Glutamatergic neuron (in vitro differentiated cells): ENCODE data around the gene HOXD12. TPM values are rescaled to one million over a fixed set of nuclear protein-coding genes. Genes with fewer than 3 reads are reported as not detected.

Experiments
- DNase-seq: peaks from one replicate; pipeline ENCODE4 v3.0.0; 2022
- H3K27ac Mint-ChIP-seq: one replicate; pipeline ENCODE4 v1.8.0; 2020; ENCODE audit warnings: mild to moderate bottlenecking, mixed read lengths, inconsistent platforms; ENCODE audit not compliant: unreplicated experiment
- H3K27me3 Mint-ChIP-seq: one replicate; pipeline ENCODE4 v1.8.0; 2020; ENCODE audit warnings: mild to moderate bottlenecking, moderate library complexity, mixed read lengths, inconsistent platforms; ENCODE audit not compliant: unreplicated experiment
- H3K36me3 Mint-ChIP-seq: one replicate; pipeline ENCODE4 v1.8.0; 2020; ENCODE audit warnings: mild to moderate bottlenecking, mixed read lengths, inconsistent platforms; ENCODE audit not compliant: unreplicated experiment
- H3K4me1 Mint-ChIP-seq: one replicate; pipeline ENCODE4 v1.8.0; 2020; ENCODE audit warnings: mild to moderate bottlenecking, low read depth, mixed read lengths, inconsistent platforms; ENCODE audit not compliant: unreplicated experiment
- H3K4me3 Mint-ChIP-seq: one replicate; pipeline ENCODE4 v1.8.0; 2020; ENCODE audit warnings: mild to moderate bottlenecking, mixed read lengths, inconsistent platforms; ENCODE audit not compliant: unreplicated experiment
- H3K9me3 Mint-ChIP-seq: one replicate; pipeline ENCODE4 v1.8.0; 2020; ENCODE audit warnings: mild to moderate bottlenecking, moderate library complexity, mixed read lengths, inconsistent platforms; ENCODE audit not compliant: unreplicated experiment
- total RNA-seq: library from RNA; stranded (reverse); fragmentation: NEBNext Ultra II Directional; extraction: Animal tissue kit (Norgen Biotek cat#: 25700); gene quantifications from one replicate; pipeline ENCODE4 v1.2.1, GENCODE V29; 2021; ENCODE audit not compliant: unreplicated experiment
- TF ChIP-seq, protein P1 (sequence below): fragments of 200-600 bp; sonication (generic); IDR thresholded peaks from one replicate; pipeline ENCODE4 v1.5.0; 2021; ENCODE audit not compliant: partially characterized antibody, unreplicated experiment

Gene HOXD12
- total RNA-seq, 1 donor from 2014 or later, result not detected

DNA sequence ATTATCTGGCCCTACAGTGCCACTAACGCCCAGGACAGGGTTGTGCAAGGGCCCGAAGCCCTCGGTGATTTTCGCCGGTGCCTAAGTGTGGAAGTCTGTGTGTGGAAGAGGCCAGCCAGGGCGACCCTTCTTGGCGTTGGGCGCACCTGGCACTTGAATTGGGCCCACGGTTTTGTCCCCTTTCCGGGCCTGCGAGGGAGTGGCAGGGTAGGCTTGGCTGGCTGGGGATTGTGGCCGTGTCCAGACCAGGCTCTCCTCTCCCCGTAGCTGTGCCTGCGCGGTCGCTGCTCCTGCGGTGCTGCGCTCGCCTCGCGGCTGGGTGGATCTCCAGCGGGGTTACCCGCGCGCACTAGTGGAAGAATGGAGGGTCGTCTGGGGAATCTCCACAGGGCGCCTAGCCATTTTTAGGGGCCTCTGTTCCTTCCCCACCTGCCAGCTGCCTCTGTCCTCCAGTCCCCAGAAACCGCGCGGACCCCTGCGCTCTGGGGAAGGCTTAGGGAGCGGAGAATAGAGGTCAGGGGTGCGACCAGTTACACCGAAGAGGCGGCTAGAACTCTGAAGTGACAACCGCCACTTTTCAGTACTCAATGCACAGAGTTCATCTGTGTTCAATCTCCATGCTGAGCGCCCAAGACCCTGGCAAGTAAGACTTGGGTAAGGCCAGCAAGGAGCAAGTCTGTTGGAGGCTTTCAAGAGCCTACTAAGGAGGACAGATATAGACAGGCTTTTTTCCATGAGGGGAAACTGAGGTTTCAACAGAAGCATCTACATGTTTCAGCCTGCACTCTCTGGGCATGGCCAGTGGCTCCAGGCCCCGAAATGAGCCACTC lies 31.8 kb upstream of the HOXD12 start:
- peaks cover 33% of the 10 kb centered on the region for H3K27me3 Mint-ChIP-seq
- H3K4me1 Mint-ChIP-seq, result peaks cover 2% of the 10 kb centered on the region
- peaks cover 7% of the 10 kb centered on the region for H3K9me3 Mint-ChIP-seq
- H3K27ac Mint-ChIP-seq, result no peak overlapping the region
- TF ChIP-seq, protein P1, sequence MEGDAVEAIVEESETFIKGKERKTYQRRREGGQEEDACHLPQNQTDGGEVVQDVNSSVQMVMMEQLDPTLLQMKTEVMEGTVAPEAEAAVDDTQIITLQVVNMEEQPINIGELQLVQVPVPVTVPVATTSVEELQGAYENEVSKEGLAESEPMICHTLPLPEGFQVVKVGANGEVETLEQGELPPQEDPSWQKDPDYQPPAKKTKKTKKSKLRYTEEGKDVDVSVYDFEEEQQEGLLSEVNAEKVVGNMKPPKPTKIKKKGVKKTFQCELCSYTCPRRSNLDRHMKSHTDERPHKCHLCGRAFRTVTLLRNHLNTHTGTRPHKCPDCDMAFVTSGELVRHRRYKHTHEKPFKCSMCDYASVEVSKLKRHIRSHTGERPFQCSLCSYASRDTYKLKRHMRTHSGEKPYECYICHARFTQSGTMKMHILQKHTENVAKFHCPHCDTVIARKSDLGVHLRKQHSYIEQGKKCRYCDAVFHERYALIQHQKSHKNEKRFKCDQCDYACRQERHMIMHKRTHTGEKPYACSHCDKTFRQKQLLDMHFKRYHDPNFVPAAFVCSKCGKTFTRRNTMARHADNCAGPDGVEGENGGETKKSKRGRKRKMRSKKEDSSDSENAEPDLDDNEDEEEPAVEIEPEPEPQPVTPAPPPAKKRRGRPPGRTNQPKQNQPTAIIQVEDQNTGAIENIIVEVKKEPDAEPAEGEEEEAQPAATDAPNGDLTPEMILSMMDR, result no peak
- peaks cover 18% of the 10 kb centered on the region for H3K36me3 Mint-ChIP-seq
- peak overlapping the region; percentile 38 for H3K4me3 Mint-ChIP-seq
- no peak for DNase-seq

DNA sequence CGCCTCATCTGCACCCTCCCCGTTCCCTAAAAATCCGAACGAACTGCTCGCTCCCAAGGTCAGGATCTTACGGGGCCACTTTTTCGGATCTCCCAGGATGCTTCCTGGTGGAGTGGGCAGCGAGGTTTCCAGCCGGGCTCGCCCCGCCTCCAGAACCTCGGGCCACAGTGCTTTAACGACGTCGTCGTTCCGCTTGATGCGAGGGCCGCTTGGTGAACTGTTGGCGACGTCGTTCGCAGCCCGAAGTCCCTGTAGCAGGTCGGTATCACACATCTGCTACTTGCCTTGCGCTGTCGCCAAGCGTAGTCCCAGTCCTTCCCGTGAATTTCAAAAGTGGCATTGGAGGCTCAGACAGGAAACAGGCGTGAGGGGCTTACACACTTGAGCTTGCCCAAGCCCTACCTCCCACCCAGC lies 31.2 kb upstream of the HOXD12 start:
- Mint-ChIP-seq H3K4me3 (peak overlapping the region; percentile 24), H3K27ac (no peak overlapping the region), H3K27me3 (peaks cover 35% of the 10 kb centered on the region), H3K9me3 (peaks cover 7% of the 10 kb centered on the region), H3K36me3 (peaks cover 18% of the 10 kb centered on the region), H3K4me1 (peaks cover 2% of the 10 kb centered on the region)
- TF ChIP-seq, protein P1, result no peak
- no peak for DNase-seq

DNA sequence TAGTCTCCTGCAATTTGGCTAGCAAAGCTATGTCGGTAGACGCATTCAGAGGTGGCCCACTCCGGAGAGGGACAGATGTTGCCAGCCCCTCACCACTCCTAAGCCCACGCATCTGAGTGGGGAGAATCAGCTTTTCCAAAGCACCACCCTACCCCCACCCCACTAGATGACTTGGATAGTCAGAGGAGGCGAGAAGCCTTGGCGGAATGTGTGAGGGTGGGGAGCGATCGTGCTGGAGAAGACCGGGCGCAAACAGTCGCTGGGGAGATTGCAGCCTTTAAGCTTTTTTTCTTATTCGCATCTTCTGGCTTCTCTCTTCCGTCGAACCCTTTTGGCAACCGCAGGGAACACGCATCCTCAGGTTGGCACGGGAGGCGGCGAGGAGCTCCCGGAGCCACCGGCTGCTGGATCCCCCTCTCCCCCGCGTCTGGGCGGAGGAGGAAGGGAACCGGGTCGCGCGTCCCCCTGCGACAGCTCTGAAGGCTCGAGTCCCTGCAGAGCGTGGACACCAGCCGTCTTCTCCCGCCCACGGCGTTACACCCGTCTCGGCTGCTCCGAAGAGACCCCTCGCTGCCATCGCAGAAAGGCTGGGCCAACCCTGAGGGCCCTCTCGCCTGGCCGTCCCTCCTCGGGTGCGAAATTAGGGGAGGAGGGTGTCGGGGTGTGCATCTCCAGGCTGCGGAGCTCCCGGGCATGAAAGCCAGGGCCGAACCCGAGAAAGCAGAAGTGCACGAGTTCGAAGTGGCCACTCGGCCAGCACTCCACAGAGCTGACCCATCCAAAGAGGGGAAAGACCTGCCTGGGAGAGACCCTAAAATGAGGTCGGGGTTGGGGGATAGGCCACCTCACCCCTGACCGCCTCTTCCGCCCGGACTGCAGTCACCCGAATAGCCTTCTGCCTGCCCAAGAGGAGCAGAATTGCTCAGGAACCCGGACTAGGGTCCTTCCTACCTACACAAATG lies 28.0 kb upstream of the HOXD12 start:
- peaks cover 9% of the 10 kb centered on the region for H3K9me3 Mint-ChIP-seq
- no peak overlapping the region for H3K27ac Mint-ChIP-seq
- H3K36me3 Mint-ChIP-seq, result peaks cover 13% of the 10 kb centered on the region
- no peak for DNase-seq
- TF ChIP-seq, protein P1, result no peak
- no peak overlapping the region for H3K4me3 Mint-ChIP-seq
- H3K27me3 Mint-ChIP-seq, result peaks cover 36% of the 10 kb centered on the region
- H3K4me1 Mint-ChIP-seq, result peaks cover 8% of the 10 kb centered on the region

DNA sequence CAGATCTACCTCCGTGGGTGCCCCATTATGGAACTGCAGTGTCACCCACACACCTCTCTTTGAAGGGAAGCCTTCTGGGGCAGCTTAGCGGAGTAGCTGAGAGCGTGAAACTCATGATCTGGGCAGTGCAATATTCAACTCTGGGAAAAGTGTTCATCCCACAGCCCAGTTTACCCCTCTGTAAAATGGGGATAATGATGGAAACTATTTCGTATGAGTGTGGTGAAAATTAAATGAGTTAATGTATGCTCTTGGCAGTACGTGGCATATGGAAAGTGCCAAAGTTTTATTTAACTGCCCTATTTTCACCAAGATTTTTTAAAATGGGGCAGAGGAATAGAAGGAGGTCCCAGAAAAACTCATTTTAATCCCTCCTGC lies 27.3 kb upstream of the HOXD12 start:
- no peak for DNase-seq
- Mint-ChIP-seq H3K4me1 (peaks cover 8% of the 10 kb centered on the region), H3K27me3 (peaks cover 36% of the 10 kb centered on the region), H3K9me3 (peaks cover 9% of the 10 kb centered on the region), H3K36me3 (peaks cover 13% of the 10 kb centered on the region), H3K4me3 (no peak overlapping the region), H3K27ac (no peak overlapping the region)
- TF ChIP-seq, protein P1, result no peak
